ENCODE results near the gene PHF5A.

GRCh38 chr22:41481131-41481830 is 12.8 kb upstream of the PHF5A start:
- TF ChIP-seq POLR2A (IDR thresholded peaks at IDR 0.05; ENCODE audit: low read length) (no peak), GATA1 (IDR thresholded peaks at IDR 0.05; ENCODE audit: low read depth, low read length) (no peak)

All from erythroblast (primary cell).